A673 (cell line): ENCODE data around the gene UXT. TPM values are rescaled to one million over a fixed set of nuclear protein-coding genes. Genes with fewer than 3 reads are reported as not detected.

Experiments
- BruUV-seq: library from RNA; stranded (reverse); fragments of 400-500 nt; replicated peaks from 2 replicates; lab custom pipeline; 2021; lab: Mats Ljungman, UMichigan
- CTCF ChIA-PET: fragments of 300-600 bp; sonication (Branson Sonifier 250); formaldehyde crosslinking; loops from one replicate; lab custom pipeline; 2022; ENCODE audit warnings: antibody characterized with exemption; lab: Charles Lee
- POLR2A ChIA-PET: fragments of 300-600 bp; sonication (Branson Sonifier 250); formaldehyde crosslinking; loops from one replicate; lab custom pipeline; 2022; ENCODE audit warnings: antibody characterized with exemption; ENCODE audit not compliant: low non-redundant PET; lab: Charles Lee
- DNase-seq: peaks from one replicate; pipeline ENCODE4 v3.0.0-alpha.2; 2015; ENCODE audit warnings: low spot score
- H3K27ac ChIP-seq: fragments of 200-600 bp; sonication (generic); 2 replicates; pipeline ENCODE4 v1.5.1; 2016; ENCODE audit warnings: mixed run types, low read depth, mild to moderate bottlenecking, mixed read lengths, antibody characterized with exemption, low read length; ENCODE audit not compliant: poor library complexity, severe bottlenecking
- H3K27me3 ChIP-seq: fragments of 200-600 bp; sonication (generic); replicated peaks from 2 replicates; pipeline ENCODE4 v1.6.1; 2017; ENCODE audit warnings: mixed run types, low read depth, mild to moderate bottlenecking, mixed read lengths, antibody characterized with exemption, low read length; ENCODE audit not compliant: insufficient read depth, poor library complexity
- H3K36me3 ChIP-seq: fragments of 200-600 bp; sonication (generic); 2 replicates; pipeline ENCODE4 v1.6.1; 2016; ENCODE audit warnings: mixed run types, mild to moderate bottlenecking, mixed read lengths, antibody characterized with exemption, low read length; ENCODE audit not compliant: insufficient read depth, poor library complexity, severe bottlenecking
- H3K4me1 ChIP-seq: fragments of 200-600 bp; sonication (generic); 2 replicates; pipeline ENCODE4 v1.6.1; 2017; ENCODE audit warnings: mixed run types, mild to moderate bottlenecking, mixed read lengths, antibody characterized with exemption, low read length; ENCODE audit not compliant: insufficient read depth, poor library complexity, severe bottlenecking
- H3K4me3 ChIP-seq: fragments of 200-600 bp; sonication (generic); 2 replicates; pipeline ENCODE4 v1.5.1; 2016; ENCODE audit warnings: low read depth, mixed run types, mild to moderate bottlenecking, mixed read lengths, low read length; ENCODE audit not compliant: poor library complexity, severe bottlenecking
- H3K9me3 ChIP-seq: fragments of 200-600 bp; sonication (generic); 2 replicates; pipeline ENCODE4 v1.6.1; 2016; ENCODE audit warnings: mixed run types, low read depth, mild to moderate bottlenecking, mixed read lengths, antibody characterized with exemption, low read length; ENCODE audit not compliant: poor library complexity, severe bottlenecking
- CTCF ChIP-seq: fragments of 300-800, 200-600 bp; sonication (generic); conservative IDR thresholded peaks from 2 replicates; pipeline ENCODE4 v1.5.1; 2017; ENCODE audit warnings: low read depth, mild to moderate bottlenecking, antibody characterized with exemption, low read length, moderate library complexity, mixed read lengths
- EZH2 ChIP-seq: fragments of 200-600 bp; sonication (generic); IDR thresholded peaks from 2 replicates; pipeline ENCODE4 v1.6.1; 2017; ENCODE audit warnings: borderline replicate concordance, low read depth, mild to moderate bottlenecking, mixed read lengths, antibody characterized with exemption, low read length; ENCODE audit not compliant: poor library complexity, severe bottlenecking
- intact Hi-C: fragments of 100-400 bp; cut with micrococcal nuclease; formaldehyde crosslinking; loops from one replicate; pipeline ENCODE4 v1.10.0; 2022; ENCODE audit not compliant: unreplicated experiment
- total RNA-seq: library from RNA; stranded (reverse); gene quantifications from 2 replicates; pipeline ENCODE4 v1.2.3, GENCODE V29; 2021

The UXT gene
- total RNA-seq, 1 experiment from 2014 or later, result 110 TPM

DNA sequence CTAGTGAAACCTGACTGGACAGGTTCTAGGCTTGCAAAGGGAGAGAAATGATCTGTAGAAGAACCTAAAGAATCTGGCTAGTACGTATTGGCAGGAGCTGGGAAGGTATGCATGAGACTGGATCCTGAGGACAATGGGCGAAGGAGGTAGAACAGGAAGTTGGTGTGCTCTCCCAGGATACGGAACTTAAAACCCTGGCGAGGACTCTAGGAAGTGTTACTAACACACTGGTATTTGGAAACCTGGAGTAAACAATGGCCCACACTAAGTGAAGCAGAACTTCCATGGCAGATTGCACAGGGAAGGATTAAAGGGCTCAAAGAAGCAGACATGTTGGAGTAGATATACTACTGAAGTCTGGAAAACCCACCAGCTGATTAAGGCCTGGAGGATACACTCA, 48.5 kb downstream of the UXT start:
- TF ChIP-seq EZH2 (no peak), CTCF (no peak)
- Histone ChIP-seq H3K36me3 (no peaks in the 10 kb centered on the region), H3K4me1 (peaks cover 3% of the 10 kb centered on the region), H3K9me3 (no peaks in the 10 kb centered on the region), H3K27me3 (no peaks in the 10 kb centered on the region), H3K4me3 (no peak overlapping the region), H3K27ac (no peak overlapping the region)
- DNase-seq, result no peak
- POLR2A ChIA-PET, result no interaction called here
- intact Hi-C loops, result no loop called here
- CTCF ChIA-PET, result no interaction called here
- BruUV-seq, result no TSS peak

- Histone ChIP-seq H3K27ac (peak overlapping the region; percentile 77), H3K36me3 (no peaks in the 10 kb centered on the region), H3K9me3 (no peaks in the 10 kb centered on the region), H3K4me1 (peaks cover 3% of the 10 kb centered on the region), H3K27me3 (no peaks in the 10 kb centered on the region), H3K4me3 (no peak overlapping the region)
- ChIA-PET POLR2A (interaction anchor here (0.6 kb wide), 1 partner anchor 26 kb away, joined by 3 read pairs; the partner anchor contains the start of gene TIMP1), CTCF (interaction anchor here (1.2 kb wide), 1 partner anchor 36 kb away, joined by 3 read pairs; no protein-coding TSS in a partner anchor)
- no TSS peak for BruUV-seq
- peak; percentile 86 for DNase-seq
- intact Hi-C loops, result no loop called here
- no peak for TF ChIP-seq CTCF
- TF ChIP-seq EZH2, result no peak
Measured at GRCh38 chrX:47608130-47608810, 50.7 kb downstream of the UXT start.

GRCh38 chrX:47607091-47607490, 51.9 kb downstream of the UXT start:
- no peaks in the 10 kb centered on the region for H3K9me3 ChIP-seq
- intact Hi-C loops, result no loop called here
- no peak for DNase-seq
- H3K27ac ChIP-seq, result no peak overlapping the region
- H3K36me3 ChIP-seq, result no peaks in the 10 kb centered on the region
- H3K4me3 ChIP-seq, result no peak overlapping the region
- TF ChIP-seq CTCF (no peak), EZH2 (no peak)
- ChIA-PET CTCF (no interaction called here), POLR2A (no interaction called here)
- H3K27me3 ChIP-seq, result no peaks in the 10 kb centered on the region
- no TSS peak for BruUV-seq
- H3K4me1 ChIP-seq, result peaks cover 3% of the 10 kb centered on the region
